ENCODE data around the gene NLGN4X.

The NLGN4X gene

DNA sequence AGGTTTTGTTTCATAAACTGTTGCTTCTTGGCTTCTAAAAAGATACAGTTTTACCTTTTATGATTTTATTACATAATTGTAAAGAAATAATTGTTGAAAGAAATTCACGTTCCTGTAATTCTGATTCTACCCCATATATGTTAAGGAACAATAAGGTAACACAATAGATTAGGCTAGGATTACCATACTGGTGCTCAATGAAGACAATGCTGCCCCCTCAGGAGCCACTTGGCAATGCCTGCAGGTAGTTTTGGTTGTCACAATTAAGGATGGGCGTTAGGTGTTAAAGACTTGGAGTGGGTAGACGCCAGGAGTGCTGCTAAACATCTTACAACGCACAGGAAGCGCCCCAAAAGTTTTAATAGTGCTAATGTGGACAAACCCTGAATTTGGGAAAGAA lies 133.2 kb downstream of the NLGN4X start:
- DNase-seq (ENCODE audit: insufficient read length, low spot score) (no peak), FAIRE-seq (no peak)
- no peak for TF ChIP-seq POLR2A (IDR thresholded peaks at IDR 0.05; ENCODE audit: low read depth, low read length)

DNA sequence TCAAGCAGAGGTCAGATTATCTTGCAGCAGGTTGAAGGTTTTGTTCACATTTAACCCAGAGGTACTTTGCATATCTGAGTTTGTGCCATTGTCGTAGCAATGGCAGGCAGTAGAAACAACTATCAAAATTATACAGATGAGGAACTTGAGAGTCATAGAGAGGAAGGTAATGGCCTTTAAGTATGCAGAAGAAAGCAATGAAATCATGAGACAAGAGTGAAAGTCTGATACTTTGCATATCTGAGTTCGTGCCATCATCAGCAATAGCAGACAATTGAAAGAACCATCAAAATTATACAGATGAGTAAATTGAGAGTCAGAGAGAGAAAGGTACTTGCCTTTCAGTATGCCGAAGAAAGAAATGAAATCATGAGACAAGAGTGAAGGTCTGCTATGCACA lies 154.1 kb downstream of the NLGN4X start:
- TF ChIP-seq POLR2A (IDR thresholded peaks at IDR 0.05; ENCODE audit: low read depth, low read length), result no peak
- DNase-seq (ENCODE audit: insufficient read length, low spot score) (no peak), FAIRE-seq (no peak)

DNA sequence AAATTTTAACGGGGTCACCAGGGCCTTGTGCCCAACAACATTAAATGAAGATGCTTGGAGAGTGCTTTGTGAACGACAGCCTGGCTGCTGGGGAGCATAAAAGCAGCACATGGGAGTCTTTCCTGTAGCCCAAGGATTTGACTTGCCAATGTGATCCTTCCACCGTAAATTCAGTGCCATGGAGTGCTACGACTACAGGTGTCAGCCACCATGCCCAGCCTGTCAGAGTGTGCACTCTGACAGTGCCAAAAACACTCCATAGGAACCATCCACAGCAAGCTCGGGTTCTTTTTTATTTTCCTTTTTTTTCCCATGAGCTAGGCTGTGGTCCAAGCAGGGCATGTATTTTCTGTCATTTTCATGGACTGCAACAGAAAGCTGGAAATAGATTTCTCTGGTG lies 156.9 kb downstream of the NLGN4X start:
- TF ChIP-seq POLR2A (IDR thresholded peaks at IDR 0.05; ENCODE audit: low read depth, low read length), result no peak
- DNase-seq (ENCODE audit: insufficient read length, low spot score) (no peak), FAIRE-seq (no peak)

DNA sequence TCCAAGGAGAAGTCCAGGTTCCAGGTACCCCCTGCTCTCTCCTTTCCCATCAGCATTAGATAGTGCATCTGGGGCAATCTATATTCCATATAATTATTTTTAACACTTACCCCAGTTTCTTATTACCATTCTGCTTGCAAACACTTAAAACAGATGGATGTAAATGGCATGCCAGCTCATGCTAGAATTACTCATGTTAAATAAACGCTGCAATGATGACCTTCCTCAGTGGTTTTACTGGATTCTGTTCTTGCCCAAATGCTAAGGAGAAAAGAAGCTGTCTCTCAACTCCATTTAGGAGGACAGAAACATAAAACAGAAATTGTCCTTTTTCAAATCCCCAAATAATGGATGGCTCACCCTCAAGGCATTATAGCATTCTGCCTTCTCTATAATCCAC lies 161.1 kb downstream of the NLGN4X start:
- DNase-seq (ENCODE audit: insufficient read length, low spot score) (no peak), FAIRE-seq (no peak)
- TF ChIP-seq POLR2A (IDR thresholded peaks at IDR 0.05; ENCODE audit: low read depth, low read length), result no peak

DNA sequence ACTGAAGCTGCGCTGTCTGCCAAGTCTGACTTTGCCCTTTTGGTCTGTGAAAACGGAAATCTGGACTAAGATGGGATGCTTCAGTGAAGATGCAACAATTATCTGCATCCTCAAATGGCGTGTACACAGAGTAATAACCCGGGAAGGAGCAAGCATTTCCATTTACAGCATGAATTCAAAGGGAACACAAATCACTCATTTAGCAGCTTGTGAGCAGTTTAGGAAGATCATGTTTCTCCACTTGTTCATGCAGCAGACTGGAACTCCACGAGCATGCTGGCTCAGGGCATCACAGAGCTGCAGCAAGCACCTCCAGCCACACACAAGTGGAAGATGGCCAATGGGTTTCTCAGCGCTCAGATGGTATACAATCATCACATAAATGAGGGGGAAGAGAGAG lies 175.5 kb downstream of the NLGN4X start:
- no peak for TF ChIP-seq POLR2A (IDR thresholded peaks at IDR 0.05; ENCODE audit: low read depth, low read length)
- DNase-seq (ENCODE audit: insufficient read length, low spot score), result no peak
- FAIRE-seq, result no peak

DNA sequence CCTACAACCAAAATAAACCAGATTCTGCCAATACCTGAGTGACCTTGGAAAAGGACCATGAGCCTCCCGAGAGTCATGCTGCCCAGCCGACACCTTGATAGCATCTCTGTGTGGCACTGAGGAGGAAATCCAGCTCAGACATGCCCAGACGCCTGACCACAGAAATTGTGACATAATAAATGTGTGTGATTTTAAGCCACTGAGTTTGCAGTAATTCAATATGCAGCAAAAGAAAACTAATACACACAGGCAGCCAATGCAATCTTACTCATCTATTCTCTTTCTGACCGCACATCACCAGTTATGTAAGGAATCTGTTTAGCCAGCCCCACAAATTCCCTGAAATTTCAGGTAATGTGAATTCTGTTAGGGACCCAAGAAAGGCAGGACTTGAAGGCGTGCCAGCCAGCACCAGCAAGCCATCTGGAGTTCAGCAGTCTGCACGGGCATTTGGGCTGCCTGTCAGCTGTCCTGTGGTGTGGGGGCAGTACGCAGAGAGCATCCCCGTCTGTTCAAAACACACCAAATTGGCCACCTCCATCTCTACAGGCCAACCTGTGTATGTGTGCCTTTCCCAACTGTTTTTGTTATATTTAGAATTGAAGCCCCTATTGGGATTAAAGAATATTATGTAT lies 176.4 kb downstream of the NLGN4X start:
- DNase-seq (ENCODE audit: insufficient read length, low spot score) (no peak), FAIRE-seq (no peak)
- no peak for TF ChIP-seq POLR2A (IDR thresholded peaks at IDR 0.05; ENCODE audit: low read depth, low read length)

DNA sequence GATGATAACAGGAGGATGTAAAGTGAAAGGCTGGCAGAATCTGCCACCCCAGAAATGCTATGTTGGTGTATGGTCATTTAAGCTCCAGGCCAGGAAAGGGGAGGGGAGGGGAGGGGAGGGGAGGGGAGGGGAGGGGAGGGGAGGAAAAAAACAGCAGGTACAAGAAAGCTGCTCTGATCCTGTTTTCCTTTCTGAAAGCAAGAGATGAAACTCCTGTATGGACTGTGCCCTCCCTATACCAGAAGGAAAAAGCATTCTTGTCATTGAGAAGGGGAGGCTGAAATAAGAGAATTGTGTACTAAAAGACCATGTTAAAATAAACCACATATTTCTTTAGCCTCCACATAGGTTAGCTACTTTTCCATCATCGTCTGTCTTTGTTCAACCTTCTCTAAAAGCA lies 179.5 kb downstream of the NLGN4X start:
- FAIRE-seq (no peak), DNase-seq (ENCODE audit: insufficient read length, low spot score) (no peak)
- TF ChIP-seq POLR2A (IDR thresholded peaks at IDR 0.05; ENCODE audit: low read depth, low read length), result no peak

DNA sequence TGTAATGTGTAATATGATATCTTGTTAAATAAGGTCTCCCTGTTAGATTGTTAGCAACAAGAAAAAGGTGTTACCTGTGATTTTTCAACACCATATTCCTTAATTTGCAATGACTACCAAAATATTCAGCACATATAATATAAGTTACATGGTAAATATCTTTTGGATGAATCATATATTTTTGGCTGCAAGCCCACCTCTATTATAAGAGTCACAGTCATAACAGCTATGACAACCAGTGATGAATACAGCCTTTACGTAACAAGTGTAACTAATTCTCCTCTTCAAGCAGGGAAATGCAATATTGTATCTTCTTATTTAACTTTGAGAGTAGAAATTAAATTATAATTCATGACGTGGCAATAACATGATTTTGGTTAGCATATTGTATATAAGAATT lies 187.0 kb downstream of the NLGN4X start:
- DNase-seq (ENCODE audit: insufficient read length, low spot score), result no peak

DNA sequence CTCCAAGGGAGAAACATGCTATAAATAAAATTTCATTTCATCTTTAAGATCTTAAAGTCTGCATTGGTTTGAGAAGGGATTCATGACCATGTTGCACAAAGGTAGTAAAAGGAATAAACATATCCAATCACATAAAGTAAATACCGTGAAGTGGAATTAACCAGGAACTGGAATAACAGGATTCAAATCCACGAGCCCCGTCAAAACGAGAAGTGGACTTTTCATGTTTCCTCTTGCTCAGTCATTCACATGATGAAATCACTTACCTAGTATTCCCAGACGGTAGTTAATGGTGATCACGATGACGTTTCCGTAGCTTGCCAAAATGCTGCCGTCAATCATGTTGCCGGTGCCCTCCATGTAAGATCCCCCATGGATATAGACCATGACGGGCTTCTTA lies 199.7 kb downstream of the NLGN4X start:
- FAIRE-seq, result no peak
- no peak for TF ChIP-seq POLR2A (IDR thresholded peaks at IDR 0.05; ENCODE audit: low read depth, low read length)
- no peak for DNase-seq (ENCODE audit: insufficient read length, low spot score)

More for the DNA sequence above, 187.0 kb downstream of the NLGN4X start:
- FAIRE-seq, result no peak
- TF ChIP-seq POLR2A (IDR thresholded peaks at IDR 0.05; ENCODE audit: low read depth, low read length), result no peak

DNA sequence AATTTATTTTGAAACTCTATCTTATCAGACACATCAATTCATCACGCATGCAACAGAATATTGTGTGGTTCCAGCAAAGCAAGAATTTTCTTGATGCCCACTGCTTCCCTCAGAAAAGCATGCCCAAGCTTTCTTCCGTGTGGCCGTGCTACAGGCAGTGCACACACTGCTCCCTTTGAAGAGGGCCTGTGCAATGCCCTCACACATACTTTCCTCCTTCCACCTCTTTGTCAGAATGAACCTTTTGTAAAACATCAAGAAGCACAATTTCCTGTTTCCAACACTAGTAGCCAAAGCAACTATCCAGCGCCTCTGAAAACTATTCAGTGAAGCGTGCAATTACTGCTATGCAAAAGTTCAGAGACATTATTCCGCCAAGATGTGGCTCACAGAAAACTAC lies 201.7 kb downstream of the NLGN4X start:
- FAIRE-seq (no peak), DNase-seq (ENCODE audit: insufficient read length, low spot score) (no peak)
- no peak for TF ChIP-seq POLR2A (IDR thresholded peaks at IDR 0.05; ENCODE audit: low read depth, low read length)

DNA sequence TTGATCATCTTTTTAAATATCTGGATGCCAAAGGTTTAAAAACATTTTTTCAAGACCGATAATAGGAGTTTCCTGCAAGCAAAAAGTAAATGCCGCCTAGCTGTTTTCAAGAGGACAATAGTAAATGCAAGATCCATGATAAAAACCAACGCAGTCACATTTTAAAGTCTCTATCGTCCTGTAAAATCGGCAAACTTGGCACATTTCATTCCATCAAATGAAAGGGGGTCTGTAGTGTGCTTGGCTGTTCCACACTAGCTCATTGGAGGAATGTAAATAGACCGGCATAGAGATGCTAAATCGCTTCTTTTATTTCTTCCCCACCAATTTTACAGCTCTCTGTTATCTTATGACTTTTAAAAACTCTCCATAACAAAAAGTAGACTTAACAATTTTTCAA lies 202.2 kb downstream of the NLGN4X start:
- no peak for DNase-seq (ENCODE audit: insufficient read length, low spot score)
- no peak for FAIRE-seq
- TF ChIP-seq POLR2A (IDR thresholded peaks at IDR 0.05; ENCODE audit: low read depth, low read length), result no peak

DNA sequence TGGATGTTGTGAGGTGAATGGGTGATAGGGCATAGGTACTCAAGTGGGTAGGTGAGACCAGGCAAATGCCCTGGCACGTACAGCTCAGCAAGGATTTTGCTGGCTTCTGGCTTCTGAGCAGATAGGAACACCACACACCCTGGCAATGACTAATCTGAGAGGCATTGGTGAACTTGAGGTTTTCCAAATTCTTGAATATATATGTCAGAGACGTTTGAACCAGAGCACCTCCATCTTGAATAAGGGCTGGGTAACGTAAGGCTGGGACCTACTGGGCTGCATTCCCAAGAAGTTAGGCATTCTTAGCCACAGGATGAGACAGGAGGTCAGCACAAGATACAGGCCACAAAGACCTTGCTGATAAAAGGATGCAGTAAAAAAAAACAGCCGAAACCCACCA lies 204.5 kb downstream of the NLGN4X start:
- no peak for TF ChIP-seq POLR2A (IDR thresholded peaks at IDR 0.05; ENCODE audit: low read depth, low read length)
- no peak for FAIRE-seq

DNA sequence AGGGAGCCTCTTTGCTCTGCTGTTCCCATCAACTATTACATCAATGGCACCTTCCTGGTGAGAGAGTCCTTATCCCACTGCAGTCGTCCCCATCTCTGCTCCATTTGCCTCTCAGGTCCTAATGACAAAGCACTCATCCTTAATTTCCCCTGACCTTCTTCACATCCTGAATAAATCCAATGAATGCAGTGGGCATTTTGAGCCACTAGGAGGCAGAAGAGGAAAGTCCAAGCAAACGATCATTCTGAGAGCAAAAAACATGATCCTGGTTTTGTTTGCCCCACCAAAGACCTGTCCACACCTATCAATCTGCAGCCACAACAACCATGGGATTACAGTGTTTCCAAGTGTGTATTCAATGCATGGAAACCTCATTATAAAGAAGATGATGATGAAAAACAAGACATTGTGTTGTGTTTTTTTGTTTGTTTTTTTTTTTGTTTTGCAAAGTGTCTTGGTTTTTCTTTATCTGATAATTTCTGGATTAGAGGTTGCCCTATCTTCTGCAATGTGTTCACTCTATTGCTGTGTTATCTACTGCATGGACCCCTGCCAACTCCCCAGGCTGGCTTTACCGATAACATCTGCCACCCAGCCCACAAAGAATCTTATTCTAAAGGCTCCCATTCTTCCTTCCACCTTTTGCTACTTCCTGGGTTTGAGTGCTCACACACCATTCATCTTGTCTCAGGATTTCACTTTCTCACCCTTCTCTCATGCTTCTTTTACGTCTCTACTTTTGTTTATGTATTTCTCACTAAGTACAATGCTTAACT lies 207.2 kb downstream of the NLGN4X start:
- DNase-seq (ENCODE audit: insufficient read length, low spot score), result no peak
- TF ChIP-seq POLR2A (IDR thresholded peaks at IDR 0.05; ENCODE audit: low read depth, low read length), result no peak
- no peak for FAIRE-seq

More for the DNA sequence above, 204.5 kb downstream of the NLGN4X start:
- DNase-seq (ENCODE audit: insufficient read length, low spot score), result no peak

DNA sequence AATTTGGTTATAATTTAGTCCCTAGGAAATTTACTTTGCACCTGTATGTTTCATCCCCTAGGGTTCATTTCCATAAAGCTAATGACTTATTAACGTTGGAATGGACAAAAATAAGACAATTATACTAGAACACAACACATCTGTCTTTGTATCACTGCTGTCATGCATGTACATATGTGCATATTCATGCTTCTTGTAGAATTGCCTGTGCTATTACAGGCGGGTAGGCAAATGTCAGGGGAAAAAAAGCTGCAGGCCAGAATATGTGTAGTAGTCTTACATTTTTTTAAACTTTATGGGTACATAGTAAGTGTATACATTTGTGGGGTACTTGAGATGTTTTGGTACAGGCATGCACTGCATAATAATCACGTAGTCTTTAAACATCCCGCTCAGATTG lies 209.6 kb downstream of the NLGN4X start:
- FAIRE-seq, result no peak
- no peak for TF ChIP-seq POLR2A (IDR thresholded peaks at IDR 0.05; ENCODE audit: low read depth, low read length)

DNA sequence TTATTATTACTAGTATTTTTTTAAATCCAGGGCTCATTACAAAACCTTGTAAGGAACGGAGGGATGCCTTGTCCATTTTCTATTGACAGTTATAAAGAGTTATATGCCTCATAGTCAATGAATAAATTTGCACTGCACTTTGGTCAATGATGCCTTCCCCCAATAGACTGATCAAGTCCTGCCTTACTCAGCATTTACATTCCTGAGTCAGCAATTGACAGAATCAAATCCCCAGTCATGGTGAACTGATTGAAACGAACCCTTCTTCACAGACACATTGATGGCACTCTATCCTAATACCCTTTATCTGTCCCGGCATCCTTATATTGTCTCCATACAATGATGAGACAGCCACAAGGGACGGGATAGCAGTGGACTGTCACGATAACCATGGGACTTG lies 213.2 kb downstream of the NLGN4X start:
- no peak for FAIRE-seq
- no peak for TF ChIP-seq POLR2A (IDR thresholded peaks at IDR 0.05; ENCODE audit: low read depth, low read length)
- DNase-seq (ENCODE audit: insufficient read length, low spot score), result no peak

More for the DNA sequence above, 209.6 kb downstream of the NLGN4X start:
- DNase-seq (ENCODE audit: insufficient read length, low spot score), result no peak

All from H54 (cell line).